Measurements from ENCODE around the gene MRAP2. TPM values are rescaled to one million over a fixed set of nuclear protein-coding genes. Genes with fewer than 3 reads are reported as not detected.

Gene MRAP2
- total and polyA plus RNA-seq, 2 of the 13 experiments (the other 11 are each of a cell fraction or from before 2014, with no cell fraction given): 0.33 to 3.5 TPM

DNA sequence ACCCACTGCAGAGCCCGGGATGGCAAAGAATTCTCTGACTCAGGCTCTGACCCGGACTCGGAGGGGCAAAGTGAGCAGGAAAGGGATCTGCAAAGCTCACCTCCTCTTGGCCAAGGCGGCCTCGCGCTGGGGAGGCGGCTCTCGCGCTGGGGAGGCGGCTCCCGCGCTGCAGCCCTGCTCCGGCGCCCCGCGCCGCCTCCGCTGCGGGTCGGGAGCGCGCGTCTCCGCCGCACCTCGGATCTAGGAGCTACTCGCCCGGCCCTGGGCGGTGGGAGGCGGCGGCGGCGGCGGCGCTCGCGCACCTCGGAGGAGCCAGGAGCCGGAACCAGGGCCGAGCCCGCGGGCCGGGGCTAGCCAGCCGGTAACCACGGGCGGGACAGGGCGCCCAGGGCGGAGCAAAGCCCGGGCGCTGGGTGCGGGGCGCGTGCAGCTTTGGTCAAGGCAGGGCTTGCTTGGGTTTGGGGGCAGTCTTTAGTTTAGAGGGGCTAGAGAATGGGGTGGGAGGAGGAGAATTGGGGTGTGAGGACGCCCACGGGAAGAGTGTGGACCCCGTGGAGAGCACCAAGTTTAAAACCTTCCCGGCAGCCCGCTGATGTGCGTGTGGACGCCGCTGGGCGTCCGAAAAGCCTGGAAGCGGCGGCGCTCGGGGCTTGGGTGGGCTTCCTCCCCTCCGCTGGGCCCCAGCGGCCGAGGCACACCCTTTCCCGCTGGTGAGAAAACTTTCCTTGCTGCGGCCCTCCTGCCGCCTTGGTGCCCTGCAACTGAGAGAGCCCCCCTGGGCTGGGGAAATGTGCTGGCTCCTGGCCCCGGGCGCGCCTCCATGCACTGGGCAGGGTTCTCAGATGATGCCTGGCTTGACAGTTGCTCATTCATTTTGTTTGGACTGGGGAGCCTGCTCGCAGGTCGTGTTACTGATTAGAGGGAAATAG is at the start of gene MRAP2 (continued):
- no peak for TF ChIP-seq ZNF782 (CRISPR knock-in tag; IDR thresholded peaks at IDR 0.05; ENCODE audit: borderline replicate concordance)
- no peak for TF ChIP-seq ZNF180 (CRISPR knock-in tag; IDR thresholded peaks at IDR 0.05; ENCODE audit: borderline replicate concordance, low read depth)
- TF ChIP-seq HOXD1 (CRISPR knock-in tag; IDR thresholded peaks at IDR 0.05): no peak
- no peak for TF ChIP-seq HOXA9 (CRISPR knock-in tag; IDR thresholded peaks at IDR 0.05; ENCODE audit: borderline replicate concordance)
- no peak for TF ChIP-seq BRD4 (CRISPR knock-in tag; IDR thresholded peaks at IDR 0.05)
- no peak for TF ChIP-seq SMAD9 (CRISPR knock-in tag; IDR thresholded peaks at IDR 0.05)
- TF ChIP-seq, protein P1, sequence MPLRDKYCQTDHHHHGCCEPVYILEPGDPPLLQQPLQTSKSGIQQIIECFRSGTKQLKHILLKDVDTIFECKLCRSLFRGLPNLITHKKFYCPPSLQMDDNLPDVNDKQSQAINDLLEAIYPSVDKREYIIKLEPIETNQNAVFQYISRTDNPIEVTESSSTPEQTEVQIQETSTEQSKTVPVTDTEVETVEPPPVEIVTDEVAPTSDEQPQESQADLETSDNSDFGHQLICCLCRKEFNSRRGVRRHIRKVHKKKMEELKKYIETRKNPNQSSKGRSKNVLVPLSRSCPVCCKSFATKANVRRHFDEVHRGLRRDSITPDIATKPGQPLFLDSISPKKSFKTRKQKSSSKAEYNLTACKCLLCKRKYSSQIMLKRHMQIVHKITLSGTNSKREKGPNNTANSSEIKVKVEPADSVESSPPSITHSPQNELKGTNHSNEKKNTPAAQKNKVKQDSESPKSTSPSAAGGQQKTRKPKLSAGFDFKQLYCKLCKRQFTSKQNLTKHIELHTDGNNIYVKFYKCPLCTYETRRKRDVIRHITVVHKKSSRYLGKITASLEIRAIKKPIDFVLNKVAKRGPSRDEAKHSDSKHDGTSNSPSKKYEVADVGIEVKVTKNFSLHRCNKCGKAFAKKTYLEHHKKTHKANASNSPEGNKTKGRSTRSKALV (CRISPR knock-in tag; IDR thresholded peaks at IDR 0.05): no peak; the same call in 1 of the 2 replicates
- no peak for TF ChIP-seq IRF9 (CRISPR knock-in tag; IDR thresholded peaks at IDR 0.05; ENCODE audit: borderline replicate concordance)
- TF ChIP-seq PRPF4 (IDR thresholded peaks at IDR 0.05; ENCODE audit: low read depth, low read length, poor library complexity, severe bottlenecking): no peak
- no peak for TF ChIP-seq ZSCAN29 (CRISPR knock-in tag; conservative IDR thresholded peaks at IDR 0.05)
- TF ChIP-seq NONO (IDR thresholded peaks at IDR 0.05): no peak
- no peak for TF ChIP-seq NONO (CRISPR knock-in tag; conservative IDR thresholded peaks at IDR 0.05)
- TF ChIP-seq ZNF121 (CRISPR knock-in tag; IDR thresholded peaks at IDR 0.05): no peak
- no peak for TF ChIP-seq ZNF224 (CRISPR knock-in tag; IDR thresholded peaks at IDR 0.05)
- no peak for TF ChIP-seq MLXIP (CRISPR knock-in tag; IDR thresholded peaks at IDR 0.05; ENCODE audit: borderline replicate concordance)
- peak; percentile 24; the same call in 1 of the 2 replicates for TF ChIP-seq HDAC1 (CRISPR knock-in tag; IDR thresholded peaks at IDR 0.05)
- peak; percentile 62; the same call in 1 of the 2 replicates for TF ChIP-seq UBTF (CRISPR knock-in tag; IDR thresholded peaks at IDR 0.05)
